NCI-H510A treated with DMSO at 0.1 percent for 48 hours (cell line): Measurements from ENCODE around the gene ABCA9.
"Not testable (repeated sequence)": the region's sequence is repeated elsewhere in the genome, so short reads cannot be mapped to it uniquely, and the experiment has no call there.

Source experiments
- DNase-seq: peaks from one replicate; lab custom pipeline; 2025; lab: John Stamatoyannopoulos, UW

The ABCA9 gene

DNA sequence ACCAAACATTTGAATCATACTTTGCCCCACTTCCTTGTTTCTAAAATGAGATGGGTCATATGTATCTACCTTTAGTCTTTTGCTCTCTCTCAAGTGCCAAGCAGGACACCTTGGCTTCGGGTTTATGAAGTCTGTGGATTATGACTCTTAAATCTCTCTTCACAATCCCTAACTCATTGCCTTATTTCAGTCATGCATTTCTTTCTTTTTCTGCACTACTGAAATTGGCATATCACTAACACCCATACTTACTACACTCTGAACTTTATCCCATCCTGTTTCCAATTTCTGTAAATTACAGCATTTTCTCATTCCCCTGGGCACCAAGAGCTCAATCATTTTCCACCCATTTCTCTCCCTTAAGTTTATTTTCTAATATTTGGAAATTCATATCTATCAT is 42.0 kb downstream of the ABCA9 start:
- DNase-seq = no peak

DNA sequence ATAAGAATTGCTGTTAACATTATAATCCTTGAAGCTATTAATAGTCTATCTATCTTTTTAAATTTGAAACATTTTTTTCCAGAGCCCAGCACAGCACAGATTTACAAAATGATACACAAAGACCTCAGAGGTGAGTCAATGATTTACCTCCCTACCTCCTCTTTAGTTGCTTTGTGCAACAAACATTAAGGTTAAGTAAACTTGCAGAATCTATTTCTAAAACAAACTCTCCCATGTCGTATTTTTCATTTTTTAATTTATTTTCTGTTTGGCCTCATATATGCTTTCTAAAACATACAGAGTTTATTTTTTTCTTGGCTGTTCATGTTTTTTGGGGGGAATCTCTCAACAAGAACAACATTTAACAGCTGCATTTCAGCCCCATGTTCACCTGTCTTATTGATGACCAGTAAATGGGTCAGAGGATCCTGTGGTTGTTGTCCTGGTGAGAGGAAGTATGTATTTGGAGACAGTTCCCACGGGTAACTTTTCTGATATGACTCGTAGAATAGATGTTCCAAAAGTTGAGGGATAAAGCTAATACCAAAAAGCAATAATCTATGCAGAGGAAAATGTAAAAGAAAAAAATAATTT is 42.6 kb downstream of the ABCA9 start:
- DNase-seq = no peak

DNA sequence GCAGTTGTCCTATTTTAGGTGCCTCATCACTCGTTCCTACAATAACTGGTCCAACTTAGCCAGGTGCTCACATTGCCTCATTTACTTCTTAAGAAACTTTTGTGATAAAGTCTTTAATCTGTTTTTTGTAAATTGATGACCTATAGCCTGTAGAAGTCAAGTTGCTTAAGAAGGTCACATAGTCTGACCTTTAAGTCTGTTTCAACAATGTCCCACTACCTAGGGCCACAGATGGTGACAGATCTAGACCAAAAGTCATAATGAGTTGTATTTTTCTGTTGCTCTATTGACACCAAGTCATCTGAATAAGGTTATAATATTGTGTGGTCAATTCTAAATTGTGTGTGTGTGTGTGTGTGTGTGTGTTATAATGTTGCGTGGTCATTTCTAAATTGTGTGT is 45.1 kb downstream of the ABCA9 start:
- DNase-seq = no peak

DNA sequence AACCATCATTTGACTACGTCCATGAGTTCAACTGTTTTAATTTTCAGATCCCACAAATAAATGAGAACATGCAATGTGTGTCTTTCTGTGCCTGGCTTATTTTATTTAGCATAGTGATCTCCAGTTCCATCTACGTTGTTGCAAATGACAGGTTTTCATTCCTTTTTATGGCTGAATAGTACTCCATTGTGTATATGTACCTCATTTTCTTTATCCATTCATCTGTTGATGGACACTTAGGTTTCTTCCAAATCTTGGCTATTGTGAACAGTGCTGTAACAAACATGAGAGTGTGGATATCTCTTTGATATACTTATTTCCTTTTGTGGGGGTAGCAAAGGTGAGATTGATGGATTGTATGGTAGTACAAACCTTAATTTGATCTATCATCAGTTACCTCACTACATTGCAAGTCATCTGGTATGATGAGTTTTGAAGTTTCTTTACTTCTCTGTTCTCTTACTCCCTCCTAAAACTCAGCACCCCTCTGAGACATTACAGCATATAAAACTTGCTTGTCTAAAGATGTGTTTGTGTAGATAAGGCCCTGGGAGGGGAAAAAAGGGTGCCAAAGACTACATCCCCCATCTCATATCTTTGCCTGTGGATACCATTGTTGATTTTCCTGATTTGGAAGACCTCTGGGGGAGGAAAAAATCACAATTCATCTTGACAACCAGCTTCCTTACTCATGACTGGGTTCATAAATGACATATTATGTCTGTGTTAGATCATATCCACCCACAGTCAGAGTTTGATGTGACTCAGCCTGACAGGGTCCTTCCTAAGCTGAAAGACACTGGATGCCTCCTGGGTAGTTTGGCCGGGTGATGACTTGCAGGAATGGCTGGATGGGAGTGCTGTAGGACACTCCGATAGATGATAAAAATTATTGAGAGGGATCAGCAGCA is 47.6 kb downstream of the ABCA9 start:
- no peak for DNase-seq

DNA sequence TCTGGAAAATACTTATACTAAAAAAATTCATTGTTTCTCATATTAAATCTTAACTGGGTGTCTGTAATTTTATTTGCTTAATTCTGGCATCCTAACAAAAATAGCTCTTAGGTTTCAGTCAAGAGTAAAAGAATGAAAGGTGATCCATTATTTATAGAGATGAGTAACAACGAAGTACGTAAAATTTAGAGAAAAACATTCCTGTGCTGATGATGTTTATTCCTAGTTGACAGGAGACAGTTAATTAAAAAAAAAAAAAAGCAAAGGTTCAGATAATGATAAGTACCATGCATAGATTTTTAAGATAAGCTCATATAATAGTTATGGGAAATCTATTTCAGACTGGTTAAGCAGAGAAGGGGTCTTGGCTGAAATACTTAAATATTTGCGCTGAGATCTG is 50.8 kb downstream of the ABCA9 start:
- DNase-seq = no peak

DNA sequence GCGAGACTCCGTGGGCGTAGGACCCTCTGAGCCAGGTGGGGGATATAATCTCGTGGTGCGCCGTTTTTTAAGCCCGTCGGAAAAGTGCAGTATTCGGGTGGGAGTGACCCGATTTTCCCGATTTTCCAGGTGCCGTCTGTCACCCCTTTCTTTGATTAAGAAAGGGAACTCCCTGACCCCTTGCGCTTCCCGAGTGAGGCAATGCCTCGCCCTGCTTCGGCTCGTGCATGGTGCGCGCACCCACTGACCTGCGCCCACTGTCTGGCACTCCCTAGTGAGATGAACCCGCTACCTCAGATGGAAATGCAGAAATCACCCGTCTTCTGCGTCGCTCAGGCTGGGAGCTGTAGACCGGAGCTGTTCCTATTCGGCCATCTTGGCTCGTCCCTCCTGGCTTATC is 56.0 kb downstream of the ABCA9 start:
- not testable (repeated sequence) for DNase-seq

DNA sequence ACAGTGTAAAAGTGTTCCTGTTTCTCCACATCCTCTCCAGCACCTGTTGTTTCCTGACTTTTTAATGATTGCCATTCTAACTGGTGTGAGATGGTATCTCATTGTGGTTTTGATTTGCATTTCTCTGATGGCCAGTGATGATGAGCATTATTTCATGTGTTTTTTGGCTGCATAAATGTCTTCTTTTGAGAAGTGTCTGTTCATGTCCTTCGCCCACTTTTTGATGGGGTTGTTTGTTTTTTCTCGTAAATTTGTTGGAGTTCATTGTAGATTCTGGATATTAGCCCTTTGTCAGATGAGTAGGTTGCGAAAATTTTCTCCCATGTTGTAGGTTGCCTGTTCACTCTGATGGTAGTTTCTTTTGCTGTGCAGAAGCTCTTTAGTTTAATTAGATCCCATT is 61.0 kb downstream of the ABCA9 start:
- DNase-seq = not testable (repeated sequence)

DNA sequence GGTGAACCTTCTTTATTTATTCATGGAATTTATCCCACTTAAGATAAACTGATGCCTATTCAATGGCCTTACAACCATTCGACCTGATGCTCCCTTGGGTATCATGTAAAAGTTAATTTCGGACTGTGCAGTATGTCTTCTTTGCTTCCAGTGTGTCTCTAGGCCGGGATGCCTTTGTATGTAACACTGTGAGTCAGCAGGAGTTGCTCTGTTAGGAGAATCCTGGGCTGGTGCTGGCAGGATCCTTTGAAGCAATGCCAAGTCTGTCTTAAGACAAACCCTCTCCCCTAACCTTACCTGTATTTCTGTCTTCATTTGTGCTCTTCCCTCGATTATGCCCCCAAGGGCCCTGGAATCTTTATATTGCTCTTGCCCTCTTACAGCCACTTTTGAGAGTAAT is 67.6 kb downstream of the ABCA9 start:
- DNase-seq = no peak

DNA sequence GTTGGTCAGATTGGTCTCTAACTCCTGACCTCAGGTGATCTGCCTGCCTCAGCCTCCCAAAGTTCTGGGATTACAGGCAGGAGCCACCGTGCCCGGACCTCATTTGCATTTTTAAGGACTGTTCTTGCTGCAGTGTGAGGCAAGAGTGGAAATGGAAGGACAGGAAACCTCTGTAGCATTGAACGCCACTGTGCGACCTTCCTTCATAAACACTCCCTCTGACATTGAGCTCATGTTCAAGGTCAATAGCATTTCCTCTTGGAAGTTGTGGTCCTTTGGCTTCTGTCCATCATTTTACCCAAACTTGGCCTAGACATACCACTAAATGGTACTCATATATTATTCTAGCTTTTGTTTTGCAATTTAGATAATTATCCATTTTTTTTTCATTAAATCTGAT is 72.8 kb downstream of the ABCA9 start:
- DNase-seq = no peak

DNA sequence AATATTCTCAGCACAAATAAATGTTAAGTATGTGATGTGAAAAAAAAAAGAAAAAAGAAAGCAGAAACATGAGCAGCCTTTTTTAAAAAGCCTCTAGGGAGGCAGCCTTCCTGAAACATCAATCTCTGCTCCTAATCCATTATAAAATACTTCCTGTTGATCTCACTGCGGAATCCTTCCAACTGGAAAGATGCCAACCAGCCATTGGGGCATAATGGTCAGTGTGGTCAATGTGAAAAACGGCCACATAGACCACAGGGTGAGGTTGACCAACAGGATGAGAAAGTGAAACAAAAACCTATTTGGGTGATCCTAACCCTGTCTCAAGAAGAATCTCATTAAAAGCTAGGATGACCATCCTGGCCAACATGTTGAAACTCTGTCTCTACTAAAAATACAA is 79.4 kb downstream of the ABCA9 start:
- no peak for DNase-seq

DNA sequence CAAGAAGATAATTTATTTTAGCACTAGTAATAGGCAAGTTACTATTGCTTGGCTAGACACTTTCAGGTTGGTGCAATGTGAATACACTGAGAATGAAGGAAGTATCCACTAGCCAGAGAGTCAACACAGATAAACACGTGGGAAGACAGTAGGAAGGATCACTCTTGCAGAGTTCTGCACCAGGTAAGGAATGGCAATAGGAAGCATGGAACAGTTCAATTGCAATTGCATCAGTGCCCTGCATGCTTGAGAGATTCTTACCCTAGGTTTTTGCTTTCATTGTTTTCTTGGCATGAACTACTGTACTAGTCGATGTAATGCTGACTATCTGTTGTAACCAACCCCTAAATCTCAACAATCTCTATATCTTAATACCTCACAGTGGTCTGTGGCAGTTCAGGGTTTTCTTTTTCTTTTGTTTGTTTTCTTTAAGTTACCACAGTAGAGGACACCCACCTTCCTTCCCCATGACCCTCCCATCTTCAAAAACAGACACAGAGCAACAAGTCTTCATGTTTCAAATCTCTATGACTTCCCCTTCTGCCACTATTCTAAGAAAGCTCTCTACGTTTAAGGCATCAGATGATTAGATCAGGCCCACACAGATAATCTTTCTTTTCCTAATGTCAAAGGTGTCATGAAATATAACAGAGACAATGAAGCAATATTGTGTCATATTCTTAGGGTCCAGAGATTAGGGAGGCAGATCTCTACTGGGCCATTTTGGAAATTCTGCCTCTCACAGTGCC is 87.5 kb downstream of the ABCA9 start:
- no peak for DNase-seq

DNA sequence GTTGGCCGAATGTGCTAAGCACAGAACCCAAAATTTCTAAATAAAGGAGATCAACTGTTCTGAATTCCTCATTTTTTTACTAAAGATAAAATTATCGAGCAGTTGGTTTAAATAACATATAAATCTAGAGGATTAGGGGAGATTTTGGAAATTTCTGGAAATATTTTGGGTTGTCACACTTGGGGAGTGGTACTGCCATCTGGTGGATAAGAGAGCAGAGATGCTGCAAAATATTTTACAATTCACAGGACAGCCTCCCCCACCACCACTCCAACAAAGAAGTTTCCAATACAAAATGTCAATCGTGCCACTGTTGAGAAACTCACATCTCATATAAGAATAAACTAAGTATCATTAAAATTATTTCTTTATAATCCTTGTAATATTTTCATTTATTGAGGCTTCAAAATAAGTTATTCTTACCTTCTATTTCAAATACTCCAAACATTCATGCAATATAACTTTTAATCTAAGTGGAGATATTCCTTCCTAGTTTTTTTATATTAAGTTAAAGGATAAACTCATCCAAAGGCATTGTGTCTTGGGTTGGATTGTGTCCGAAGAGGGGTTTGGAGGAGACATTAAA is 88.5 kb downstream of the ABCA9 start:
- peak; percentile 11 for DNase-seq

DNA sequence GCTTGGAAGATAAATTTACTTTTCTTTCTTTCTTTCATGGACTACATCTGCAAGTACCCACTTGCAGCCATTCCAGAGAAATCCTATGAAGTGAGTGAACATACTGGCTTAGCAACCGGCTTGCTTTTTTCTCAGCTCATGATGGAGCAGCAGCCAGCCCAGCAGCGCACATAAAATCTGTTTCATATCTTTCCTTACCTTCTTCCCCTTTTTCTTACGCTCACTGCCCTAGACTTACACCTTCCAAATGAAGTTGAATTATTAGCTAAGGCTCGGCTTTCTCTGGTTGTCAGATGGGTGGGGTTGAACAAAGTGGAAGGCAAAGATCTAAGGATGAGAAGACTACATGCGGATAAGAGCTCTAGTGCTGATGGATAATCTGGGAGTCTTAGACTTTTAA is 91.6 kb downstream of the ABCA9 start:
- no peak for DNase-seq

DNA sequence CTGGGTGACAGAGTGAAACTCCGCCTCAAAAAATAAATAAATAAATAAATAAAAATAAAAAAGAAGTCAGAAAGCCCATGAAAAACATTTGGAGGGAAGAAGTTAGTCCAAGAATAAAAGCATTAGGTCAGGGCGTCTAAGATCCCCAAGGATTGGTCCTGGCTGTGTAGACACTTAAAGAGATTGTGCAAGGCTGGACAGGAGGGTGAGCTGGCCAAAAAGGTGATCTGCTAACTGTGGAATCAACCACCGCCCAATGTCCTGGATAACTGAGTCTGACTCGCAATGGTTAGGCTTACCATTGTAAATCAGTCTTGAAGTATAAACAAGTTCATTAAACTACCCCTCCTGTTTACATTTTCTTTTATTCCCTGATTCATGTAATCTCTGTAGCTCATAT is 96.8 kb downstream of the ABCA9 start:
- no peak for DNase-seq

DNA sequence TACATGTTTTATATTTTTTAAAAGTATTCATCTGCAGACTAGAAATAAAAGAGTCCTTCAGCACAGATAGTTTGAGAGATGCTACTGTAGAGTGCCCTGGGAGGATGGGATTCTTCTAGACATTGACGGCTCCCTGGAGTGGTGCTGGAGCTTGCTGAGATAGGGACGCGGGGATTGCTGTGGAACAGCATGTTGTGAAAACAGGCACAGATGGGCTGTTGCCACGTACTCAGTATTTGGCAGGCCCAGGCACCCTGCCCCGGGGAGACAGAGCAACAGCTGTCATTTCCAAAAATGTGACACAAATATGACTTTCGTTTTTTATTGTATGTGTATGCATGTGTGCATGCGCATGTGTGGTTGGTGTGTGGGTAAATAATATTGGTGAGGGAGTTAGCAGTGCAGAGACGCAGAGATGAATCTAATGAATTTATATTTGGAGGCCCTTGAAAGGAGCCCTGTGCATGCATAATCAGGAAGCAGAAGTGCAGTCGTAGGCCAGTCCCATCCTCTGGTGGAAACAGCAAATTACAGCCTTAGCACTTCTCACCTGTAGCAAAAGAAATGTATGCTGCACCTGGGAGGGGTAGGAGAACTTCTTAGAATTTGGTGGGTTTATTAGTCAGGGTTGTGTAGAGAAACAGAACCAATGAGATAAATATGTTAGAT is 99.4 kb downstream of the ABCA9 start:
- DNase-seq = no peak

DNA sequence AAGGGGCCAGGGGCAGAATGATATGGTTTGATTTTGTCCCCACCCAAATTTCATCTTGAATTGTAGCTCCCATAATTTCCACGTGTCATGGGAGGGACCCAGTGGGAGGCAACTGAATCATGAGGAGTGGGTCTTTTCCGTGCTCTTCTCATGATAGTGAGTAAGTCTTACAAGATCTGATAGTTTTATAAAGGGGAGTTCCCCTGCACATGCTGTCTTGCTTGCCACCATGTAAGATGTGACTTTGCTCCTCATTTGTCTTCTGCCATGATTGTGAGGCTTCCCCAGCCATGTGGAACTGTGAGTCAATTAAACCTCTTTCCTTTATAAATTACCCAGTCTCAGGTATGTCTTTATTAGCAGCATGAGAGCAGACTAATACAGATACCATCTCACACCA is 101.6 kb downstream of the ABCA9 start:
- not testable (repeated sequence) for DNase-seq

DNA sequence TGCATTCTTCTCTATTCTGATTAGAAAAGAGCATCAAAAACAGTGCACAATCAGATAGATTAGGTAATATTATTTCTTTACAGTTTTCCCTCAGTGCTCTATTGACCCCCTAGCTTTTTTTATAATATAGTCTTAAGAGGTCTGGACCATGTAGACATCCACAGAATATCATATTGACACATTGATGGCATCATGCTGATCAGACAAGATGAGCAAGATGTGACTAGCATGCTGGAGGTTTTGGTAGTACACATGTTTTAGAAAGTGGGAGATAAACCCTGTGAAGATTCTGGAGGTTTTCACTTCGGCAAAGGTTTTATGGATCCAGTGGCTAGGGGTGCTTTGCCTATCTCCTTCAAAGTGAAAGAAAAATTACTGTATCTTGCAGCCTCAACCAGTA is 102.8 kb downstream of the ABCA9 start:
- DNase-seq = no peak

DNA sequence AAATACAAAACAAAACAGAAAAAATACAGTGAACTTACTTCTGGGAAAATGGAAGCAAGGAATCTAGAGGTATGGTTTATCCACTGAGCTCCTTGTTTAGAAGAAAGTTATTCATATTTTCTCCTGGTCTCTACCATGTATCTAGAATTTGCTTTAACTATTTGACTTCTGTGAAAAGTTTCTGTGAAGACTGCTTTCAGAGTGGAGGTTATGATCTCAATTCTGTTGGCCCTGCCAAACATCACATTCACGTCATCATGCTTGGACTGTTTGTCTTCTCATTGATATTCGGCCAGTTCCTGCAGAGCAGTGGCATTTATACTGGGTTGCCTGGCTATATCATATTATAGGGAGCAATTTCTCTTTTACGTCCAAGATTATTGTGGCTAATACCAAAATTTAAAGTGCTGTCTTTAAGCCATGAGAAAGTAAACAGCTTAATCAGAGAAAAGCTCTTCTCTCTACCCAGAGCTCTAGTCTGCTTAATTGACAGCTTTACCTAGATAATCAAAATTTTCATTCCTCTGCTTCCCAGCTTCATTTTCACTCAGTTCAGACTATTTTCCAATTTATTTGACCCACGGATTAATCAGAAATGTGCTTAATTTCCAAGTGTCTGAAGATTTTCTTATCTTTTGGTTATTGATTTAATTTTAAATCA is 105.4 kb downstream of the ABCA9 start, which contains the start of gene ABCA8:
TSS of gene ABCA8 (minus strand) at position 212 of the 661 bp plus-strand sequence. CDS start 13,358 bp downstream, outside the sequence.
- DNase-seq = no peak

DNA sequence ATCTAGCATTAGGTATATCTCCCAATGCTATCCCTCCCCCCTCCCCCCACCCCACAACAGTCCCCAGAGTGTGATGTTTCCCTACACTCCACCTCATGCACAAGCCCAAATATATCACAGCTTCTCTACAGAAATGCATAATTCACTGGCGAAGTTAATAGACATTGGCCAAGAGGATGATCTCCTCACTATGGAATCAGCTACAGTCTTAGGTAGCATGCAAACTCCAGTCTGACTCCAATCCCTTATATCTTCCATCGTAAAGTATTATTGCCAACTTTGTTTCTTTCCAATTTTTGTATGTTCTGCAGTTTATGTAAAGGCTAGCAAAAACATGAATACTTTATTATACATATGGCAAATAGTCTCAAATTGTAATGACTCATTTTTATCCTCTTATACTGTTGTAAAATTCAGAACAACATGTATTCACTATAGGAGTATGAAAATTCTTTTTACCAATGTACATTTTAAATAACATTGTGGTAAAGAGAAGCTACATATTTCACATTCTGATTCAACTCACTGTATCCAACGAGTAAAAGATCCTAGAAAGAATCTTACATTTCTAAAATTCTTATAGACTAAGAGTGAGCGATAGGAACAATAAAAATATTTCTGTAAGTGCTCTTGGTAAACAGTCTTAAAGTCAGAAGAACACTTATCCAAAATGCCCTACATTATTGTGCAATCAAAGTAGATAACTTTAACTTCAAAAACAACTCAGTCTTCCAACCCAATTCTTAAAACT is 106.4 kb downstream of the ABCA9 start:
- DNase-seq = no peak

DNA sequence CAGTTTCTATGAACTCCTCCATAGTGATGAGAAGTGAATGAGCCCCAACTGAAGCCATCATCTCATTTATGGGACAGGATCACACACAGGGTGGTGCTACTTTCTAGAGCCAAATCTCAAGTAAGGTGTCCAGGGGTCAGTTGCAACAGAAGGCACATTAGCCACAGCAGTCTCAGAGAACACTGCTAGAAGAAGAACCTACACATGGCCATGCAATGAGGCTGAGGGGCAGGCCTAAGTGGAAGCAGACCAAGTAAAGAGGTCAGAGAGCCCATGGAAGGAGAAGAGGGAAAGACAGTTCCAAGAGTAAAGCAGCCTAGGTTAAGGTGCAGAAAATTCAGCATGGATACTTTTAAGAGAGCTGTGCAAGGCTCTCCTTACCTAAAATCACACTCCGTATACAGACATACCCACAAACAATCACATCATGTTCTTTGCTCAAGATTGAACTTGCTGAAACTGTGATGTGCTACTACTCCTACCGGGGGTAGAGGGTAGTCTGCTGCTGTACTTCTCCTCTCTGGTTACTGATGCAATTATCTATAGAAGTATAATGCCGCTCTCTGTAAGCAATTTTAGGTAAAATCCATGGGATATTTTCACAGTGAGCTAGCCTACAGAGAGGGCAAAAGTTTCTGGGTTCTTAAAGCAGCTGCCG is 107.3 kb downstream of the ABCA9 start:
- no peak for DNase-seq
